GM12878 (cell line): Measurements from ENCODE around the gene ABCA2. TPM values are rescaled to one million over a fixed set of nuclear protein-coding genes. Genes with fewer than 3 reads are reported as not detected.

Source experiments
- ATAC-seq: fragments of 200-7000 bp; cut with Tn5 transposase; 3 replicates; pipeline ENCODE4 v1.9.1; 2020; ENCODE audit warnings: mild to moderate bottlenecking, moderate library complexity
- BruUV-seq: library from RNA; stranded (reverse); fragments of 400-500 nt; replicated peaks from 2 replicates; lab custom pipeline; 2021; lab: Mats Ljungman, UMichigan
- CTCF ChIA-PET: fragments of 300-600 bp; sonication (Branson Sonifier 250); formaldehyde crosslinking; extraction: SDS; loops from one replicate; lab custom pipeline; 2021; ENCODE audit warnings: inconsistent platforms; lab: Yijun Ruan, JAX
- POLR2A ChIA-PET: fragments of 350-600 bp; formaldehyde crosslinking; extraction: SDS; loops from one replicate; lab custom pipeline; 2021; ENCODE audit warnings: inconsistent platforms; lab: Charles Lee
- RAD21 ChIA-PET: fragments of 300-600 bp; sonication (Branson Sonifier 250); formaldehyde crosslinking; loops from one replicate; lab custom pipeline; 2023; ENCODE audit warnings: antibody characterized with exemption; ENCODE audit not compliant: unreplicated experiment; lab: Charles Lee
- SMC1A ChIA-PET: fragments of 300-600 bp; sonication (Branson Sonifier 250); formaldehyde crosslinking; loops from one replicate; lab custom pipeline; 2023; ENCODE audit not compliant: unreplicated experiment, uncharacterized antibody; lab: Charles Lee
- DNase-seq: peaks from one replicate; pipeline ENCODE4 v3.0.0-alpha.2; 2011; ENCODE audit warnings: low read depth, low spot score
- FAIRE-seq: peaks from 3 replicates; lab custom pipeline; 2011; peaks lifted over from hg19 to GRCh38; lab: Jason Lieb, UNC
- H2AFZ ChIP-seq: 2 replicates; pipeline ENCODE4 v1.6.0; 2011; ENCODE audit warnings: low read depth, low read length, control low read depth; ENCODE audit not compliant: control insufficient read depth
- H3K27ac ChIP-seq: 2 replicates; pipeline ENCODE4 v1.5.1; 2011; ENCODE audit warnings: control low read depth; ENCODE audit not compliant: control insufficient read depth, insufficient read depth
- H3K27me3 ChIP-seq, 2 experiments: replicated peaks in 1 of 2; 2 replicates each; pipeline versions ENCODE4 v1.6.0 to v1.6.1; 2011; ENCODE audit warnings: low read length in 1 of 2; ENCODE audit not compliant: control insufficient read depth in 2 of 2, insufficient read depth in 2 of 2
- H3K36me3 ChIP-seq, 2 experiments: 2 replicates each; pipeline ENCODE4 v1.5.1; 2011; ENCODE audit warnings: low read length in 1 of 2; ENCODE audit not compliant: control insufficient read depth in 2 of 2, insufficient read depth in 2 of 2
- H3K4me1 ChIP-seq: 2 replicates; pipeline ENCODE4 v1.6.1; 2011; ENCODE audit warnings: mild to moderate bottlenecking, low read length, moderate library complexity, mixed read lengths; ENCODE audit not compliant: control insufficient read depth, insufficient read depth
- H3K4me2 ChIP-seq: 2 replicates; pipeline ENCODE4 v1.6.0; 2011; ENCODE audit warnings: control low read depth; ENCODE audit not compliant: control insufficient read depth, insufficient read depth
- H3K4me3 ChIP-seq: fragments of 200-600 bp; sonication (generic); 2 replicates; pipeline ENCODE4 v1.5.1; 2016
- H3K79me2 ChIP-seq: 2 replicates; pipeline ENCODE4 v1.6.0; 2011; ENCODE audit warnings: low read length; ENCODE audit not compliant: control insufficient read depth, insufficient read depth
- H3K9ac ChIP-seq: 2 replicates; pipeline ENCODE4 v1.8.0; 2011; ENCODE audit warnings: low read length, control low read depth, mixed read lengths; ENCODE audit not compliant: control insufficient read depth, insufficient read depth
- H3K9me3 ChIP-seq: replicated peaks from 3 replicates; pipeline ENCODE4 v1.5.1; 2011; ENCODE audit warnings: mild to moderate bottlenecking, low read length; ENCODE audit not compliant: control insufficient read depth, insufficient read depth
- H4K20me1 ChIP-seq: 2 replicates; pipeline ENCODE4 v1.6.0; 2011; ENCODE audit not compliant: control insufficient read depth, insufficient read depth
- CBFB ChIP-seq: IDR thresholded peaks from 2 replicates; pipeline ENCODE4 v1.6.1; 2016; ENCODE audit warnings: antibody characterized with exemption, low read depth
- CEBPB ChIP-seq, 2 experiments: fragments of 150-350 bp in 1 of 2; IDR thresholded peaks; 2 replicates each; pipeline ENCODE4 v1.6.1; 2012 to 2014; ENCODE audit warnings: low read depth in 2 of 2, low read length in 2 of 2, borderline replicate concordance in 1 of 2, inconsistent platforms in 1 of 2
- CUX1 ChIP-seq: IDR thresholded peaks from 2 replicates; pipeline ENCODE4 v1.6.1; 2012; ENCODE audit warnings: improper control_type of control experiment, low read depth, low read length; ENCODE audit not compliant: insufficient replicate concordance
- ETV6 ChIP-seq, 2 experiments: fragments of 450-650 bp in 1 of 2; IDR thresholded peaks in 1 of 2; conservative IDR thresholded peaks in 1 of 2; 2 replicates each; pipeline ENCODE4 v1.6.1; 2014; ENCODE audit warnings: antibody characterized with exemption in 1 of 2, borderline replicate concordance in 1 of 2, low read depth in 1 of 2, mild to moderate bottlenecking in 1 of 2, moderate library complexity in 1 of 2
- FOXK2 ChIP-seq: fragments of 450-650 bp; IDR thresholded peaks from 2 replicates; pipeline ENCODE4 v1.6.1; 2017; ENCODE audit warnings: mild to moderate bottlenecking, moderate library complexity
- HDAC6 ChIP-seq: fragments of 200-600 bp; sonication (generic); IDR thresholded peaks from one replicate; pipeline ENCODE4 v1.8.0; 2017; ENCODE audit warnings: antibody characterized with exemption; ENCODE audit not compliant: unreplicated experiment
- IKZF2 ChIP-seq, 2 experiments: fragments of 450-650 bp; IDR thresholded peaks; 2 replicates each; pipeline ENCODE4 v1.6.1; 2017; ENCODE audit warnings: mild to moderate bottlenecking in 2 of 2, moderate library complexity in 2 of 2
- LARP7 ChIP-seq: fragments of 450-650 bp; IDR thresholded peaks from 2 replicates; pipeline ENCODE4 v1.6.1; 2017; ENCODE audit warnings: mild to moderate bottlenecking
- MEF2A ChIP-seq: IDR thresholded peaks from 2 replicates; pipeline ENCODE4 v1.6.1; 2011; ENCODE audit warnings: low read depth, mild to moderate bottlenecking, low read length, moderate library complexity; ENCODE audit not compliant: insufficient read depth
- MTA3 ChIP-seq: IDR thresholded peaks from 2 replicates; pipeline ENCODE4 v1.6.1; 2012; ENCODE audit warnings: low read length, inconsistent platforms, borderline replicate concordance
- NR2F1 ChIP-seq: fragments of 450-650 bp; conservative IDR thresholded peaks from 2 replicates; pipeline ENCODE4 v1.6.1; 2017; ENCODE audit warnings: mild to moderate bottlenecking
- RAD51 ChIP-seq: fragments of 450-650 bp; IDR thresholded peaks from 2 replicates; pipeline ENCODE4 v1.6.1; 2016; ENCODE audit warnings: moderate library complexity, mild to moderate bottlenecking, inconsistent platforms
- SMC3 ChIP-seq: IDR thresholded peaks from 2 replicates; pipeline ENCODE4 v1.6.1; 2011; ENCODE audit warnings: low read length, improper control_type of control experiment, borderline replicate concordance
- SUZ12 ChIP-seq: fragments of 200-600 bp; sonication (generic); IDR thresholded peaks from one replicate; pipeline ENCODE4 v1.6.1; 2018; ENCODE audit warnings: antibody characterized with exemption, mild to moderate bottlenecking; ENCODE audit not compliant: unreplicated experiment
- TBL1XR1 ChIP-seq: IDR thresholded peaks from 2 replicates; pipeline ENCODE4 v1.6.1; 2012; ENCODE audit warnings: low read depth, low read length, improper control_type of control experiment
- TCF3 ChIP-seq: IDR thresholded peaks from 2 replicates; pipeline ENCODE4 v1.6.1; 2012; ENCODE audit warnings: low read depth, mild to moderate bottlenecking, low read length, borderline replicate concordance; ENCODE audit not compliant: insufficient read depth
- ZNF207 ChIP-seq: fragments of 450-650 bp; IDR thresholded peaks from 2 replicates; pipeline ENCODE4 v1.6.1; 2014; ENCODE audit warnings: antibody characterized with exemption, mild to moderate bottlenecking, borderline replicate concordance
- WGBS: methylation state at CpG from one replicate; pipeline ENCODE4 v1.1.6; 2016; ENCODE audit warnings: low lambda C conversion rate; ENCODE audit not compliant: insufficient replicate concordance, insufficient coverage; ENCODE audit errors: missing lambda C conversion rate; 5-methylcytosine and 5-hydroxymethylcytosine counted together
- in situ Hi-C: fragments of 300-500 bp; cut with MboI; formaldehyde crosslinking; loops from 9 replicates; pipeline ENCODE4 v1.14.3; 2018; ENCODE audit warnings: mixed read lengths
- intact Hi-C: fragments of 100-400 bp; cut with micrococcal nuclease; formaldehyde crosslinking; loops from one replicate; pipeline ENCODE4 v1.14.2; 2022; ENCODE audit not compliant: unreplicated experiment
- polyA plus RNA-seq, 11 experiments: library from polyadenylated mRNA; depleted of rRNA in 4 of 11; unstranded in 6 of 11; stranded (reverse) in 5 of 11; fragments of >200 nt; fragmentation: Nextera tagmentation in 4 of 11; fragmentation: Illumina TruSeq in 1 of 11; extraction: Ambion mirVana in 4 of 11; extraction: Trizol in 1 of 11; gene quantifications; 1 replicate in 1 of 11; 2 replicates in 10 of 11; pipeline versions ENCODE4 v1.2.1 to v1.2.3, GENCODE V29; 2011 to 2016; ENCODE audit warnings: inconsistent platforms in 2 of 11, missing spikeins in 2 of 11, low read depth in 1 of 11
- total RNA-seq, 4 experiments: library from RNA; depleted of rRNA in 3 of 4; stranded (reverse); fragments of >200 nt in 3 of 4; fragmentation: Illumina TruSeq in 1 of 4; extraction: Trizol in 1 of 4; gene quantifications; 2 replicates each; pipeline versions ENCODE4 v1.2.1 to v1.2.3, GENCODE V29; 2013 to 2021
- TF ChIP-seq, protein P1 (sequence below): fragments of 450-650 bp; formaldehyde crosslinking; IDR thresholded peaks from 2 replicates; pipeline ENCODE4 v1.4.0; 2020; ENCODE audit warnings: mild to moderate bottlenecking, moderate library complexity

ABCA2 gene
- total and polyA plus RNA-seq, 10 of the 15 experiments (the other 5 are each of a cell fraction or from before 2014, with no cell fraction given): 0.13 to 2.6 (median 0.71) TPM; not detected in 2

- H3K9ac ChIP-seq: no peak overlapping the region
- ChIA-PET CTCF (interaction anchor here (2.0 kb wide), 1 partner anchor 58 kb away, joined by 5 read pairs; no protein-coding TSS in a partner anchor), SMC1A (no interaction called here), RAD21 (no interaction called here), POLR2A (no interaction called here)
- no peak overlapping the region for H3K27ac ChIP-seq
- WGBS: 15% methylated on average over 14 of the region's 14 CpGs
- H3K4me2 ChIP-seq: no peak overlapping the region
- no peaks in the 10 kb centered on the region for H3K9me3 ChIP-seq
- in situ Hi-C loops (no loop called here), intact Hi-C loops (no loop called here)
- no peaks in the 10 kb centered on the region for H3K79me2 ChIP-seq
- no peaks in the 10 kb centered on the region for H3K4me1 ChIP-seq
- no peak for ATAC-seq
- H3K4me3 ChIP-seq: no peak overlapping the region
- H2AFZ ChIP-seq: no peak overlapping the region
- no TSS peak for BruUV-seq
- TF ChIP-seq, protein P1, sequence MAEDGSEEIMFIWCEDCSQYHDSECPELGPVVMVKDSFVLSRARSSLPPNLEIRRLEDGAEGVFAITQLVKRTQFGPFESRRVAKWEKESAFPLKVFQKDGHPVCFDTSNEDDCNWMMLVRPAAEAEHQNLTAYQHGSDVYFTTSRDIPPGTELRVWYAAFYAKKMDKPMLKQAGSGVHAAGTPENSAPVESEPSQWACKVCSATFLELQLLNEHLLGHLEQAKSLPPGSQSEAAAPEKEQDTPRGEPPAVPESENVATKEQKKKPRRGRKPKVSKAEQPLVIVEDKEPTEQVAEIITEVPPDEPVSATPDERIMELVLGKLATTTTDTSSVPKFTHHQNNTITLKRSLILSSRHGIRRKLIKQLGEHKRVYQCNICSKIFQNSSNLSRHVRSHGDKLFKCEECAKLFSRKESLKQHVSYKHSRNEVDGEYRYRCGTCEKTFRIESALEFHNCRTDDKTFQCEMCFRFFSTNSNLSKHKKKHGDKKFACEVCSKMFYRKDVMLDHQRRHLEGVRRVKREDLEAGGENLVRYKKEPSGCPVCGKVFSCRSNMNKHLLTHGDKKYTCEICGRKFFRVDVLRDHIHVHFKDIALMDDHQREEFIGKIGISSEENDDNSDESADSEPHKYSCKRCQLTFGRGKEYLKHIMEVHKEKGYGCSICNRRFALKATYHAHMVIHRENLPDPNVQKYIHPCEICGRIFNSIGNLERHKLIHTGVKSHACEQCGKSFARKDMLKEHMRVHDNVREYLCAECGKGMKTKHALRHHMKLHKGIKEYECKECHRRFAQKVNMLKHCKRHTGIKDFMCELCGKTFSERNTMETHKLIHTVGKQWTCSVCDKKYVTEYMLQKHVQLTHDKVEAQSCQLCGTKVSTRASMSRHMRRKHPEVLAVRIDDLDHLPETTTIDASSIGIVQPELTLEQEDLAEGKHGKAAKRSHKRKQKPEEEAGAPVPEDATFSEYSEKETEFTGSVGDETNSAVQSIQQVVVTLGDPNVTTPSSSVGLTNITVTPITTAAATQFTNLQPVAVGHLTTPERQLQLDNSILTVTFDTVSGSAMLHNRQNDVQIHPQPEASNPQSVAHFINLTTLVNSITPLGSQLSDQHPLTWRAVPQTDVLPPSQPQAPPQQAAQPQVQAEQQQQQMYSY: no peak
- no peak for TF ChIP-seq CBFB
- TF ChIP-seq LARP7: no peak
- no peak for TF ChIP-seq CEBPB (IDR thresholded peaks at IDR 0.05; ENCODE audit: borderline replicate concordance in 1 of 2, low read depth in 2 of 2, low read length in 2 of 2)
- TF ChIP-seq NR2F1: no peak
- TF ChIP-seq HDAC6: no peak
- TF ChIP-seq TCF3: no peak
- TF ChIP-seq IKZF2 (IDR thresholded peaks at IDR 0.05): no peak
- TF ChIP-seq SMC3: no peak
- no peak for TF ChIP-seq RAD51
- TF ChIP-seq ZNF207: no peak
- no peak for TF ChIP-seq MEF2A
- no peak for TF ChIP-seq CUX1
- TF ChIP-seq MTA3: no peak
- TF ChIP-seq TBL1XR1: no peak
- TF ChIP-seq ETV6 (conservative IDR thresholded peaks at IDR 0.05 in 1 of 2, IDR thresholded peaks at IDR 0.05 in 1 of 2; ENCODE audit: borderline replicate concordance in 1 of 2, low read depth in 1 of 2): no peak
- no peak for TF ChIP-seq SUZ12
- no peak for TF ChIP-seq FOXK2
- H3K27me3 ChIP-seq: no peaks in the 10 kb centered on the region; a peak in 1 of 4 replicates
- no peaks in the 10 kb centered on the region for H3K36me3 ChIP-seq
- FAIRE-seq: no peak
- H4K20me1 ChIP-seq: no peaks in the 10 kb centered on the region
- DNase-seq: no peak
Observed at GRCh38 chr9:136971746-136972145, 56.3 kb downstream of the ABCA2 start.
